Ectodermal cell (in vitro differentiated cells): ENCODE data around the gene CSMD2.

Experiments
- H3K27ac ChIP-seq: 2 replicates; pipeline ENCODE4 v1.7.0; 2013; ENCODE audit warnings: mild to moderate bottlenecking, low read depth, low read length; ENCODE audit not compliant: insufficient read depth, poor library complexity, severe bottlenecking
- H3K27me3 ChIP-seq: 2 replicates; pipeline ENCODE4 v1.7.0; 2013; ENCODE audit warnings: mild to moderate bottlenecking, low read length; ENCODE audit not compliant: insufficient read depth, control insufficient read depth, poor library complexity, severe bottlenecking
- H3K36me3 ChIP-seq: one replicate; pipeline ENCODE4 v1.7.0; 2013; ENCODE audit warnings: low read length; ENCODE audit not compliant: control insufficient read depth, insufficient read depth
- H3K4me1 ChIP-seq: one replicate; pipeline ENCODE4 v1.7.0; 2013; ENCODE audit warnings: low read length; ENCODE audit not compliant: control insufficient read depth, insufficient read depth
- H3K4me3 ChIP-seq: 2 replicates; pipeline ENCODE4 v1.7.0; 2013; ENCODE audit warnings: low read depth, low read length, control low read depth; ENCODE audit not compliant: insufficient read depth
- H3K9me3 ChIP-seq: 2 replicates; pipeline ENCODE4 v1.7.0; 2013; ENCODE audit warnings: mild to moderate bottlenecking, low read length, moderate library complexity; ENCODE audit not compliant: control insufficient read depth
- WGBS, 2 experiments: methylation state at CpG; one replicate each; pipeline ENCODE4 v1.1.7; 2013; ENCODE audit warnings: missing lambda C conversion rate in 2 of 2; 5-methylcytosine and 5-hydroxymethylcytosine counted together

The CSMD2 gene

DNA sequence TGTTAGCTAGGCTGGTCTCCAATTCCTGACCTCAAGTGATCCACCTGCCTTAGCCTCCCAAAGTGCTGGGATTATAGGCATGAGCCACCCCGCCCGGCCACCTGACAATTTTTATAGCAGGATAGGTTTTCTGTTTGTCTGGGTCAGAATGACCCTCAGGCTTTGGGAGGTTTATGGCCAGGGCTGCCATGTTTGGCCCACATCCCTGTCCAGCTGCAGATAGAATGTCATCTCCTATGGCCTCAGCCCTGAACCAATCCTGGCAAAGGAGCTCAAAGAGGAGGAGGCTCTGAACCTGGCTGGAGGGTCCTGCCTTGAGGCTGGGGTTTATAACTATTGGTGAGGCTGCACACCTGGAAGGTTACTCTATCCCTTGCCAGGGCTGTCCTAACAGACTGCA lies 218.2 kb downstream of the CSMD2 start:
- Histone ChIP-seq H3K27ac (no peak overlapping the region), H3K4me3 (no peak overlapping the region), H3K4me1 (no peaks in the 10 kb centered on the region), H3K36me3 (no peaks in the 10 kb centered on the region), H3K27me3 (no peaks in the 10 kb centered on the region), H3K9me3 (no peaks in the 10 kb centered on the region)
- 96 to 97% methylated on average over 2 of the region's 2 CpGs for WGBS, 2 experiments

DNA sequence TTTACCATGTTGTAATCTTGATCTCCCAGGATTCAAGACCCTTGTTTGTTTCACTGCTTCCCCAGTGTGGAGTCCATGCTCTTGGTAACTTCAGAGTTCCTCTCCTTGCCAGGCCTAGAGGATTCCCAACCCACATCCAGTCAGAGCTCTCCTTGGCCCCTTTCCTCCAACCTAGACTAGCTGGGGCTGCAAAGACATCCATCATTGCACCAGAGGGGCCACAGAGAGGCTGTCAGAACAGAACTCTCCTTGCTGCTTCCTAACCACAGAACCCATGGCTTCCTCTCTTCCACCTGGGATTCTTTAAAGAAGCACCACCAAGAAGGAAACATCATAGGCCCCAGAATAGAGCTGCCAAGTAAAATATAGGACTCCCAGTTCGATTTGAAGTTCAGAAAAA lies 220.2 kb downstream of the CSMD2 start:
- Histone ChIP-seq H3K36me3 (no peaks in the 10 kb centered on the region), H3K27me3 (no peaks in the 10 kb centered on the region), H3K4me1 (no peaks in the 10 kb centered on the region), H3K9me3 (no peaks in the 10 kb centered on the region), H3K4me3 (no peak overlapping the region), H3K27ac (no peak overlapping the region)
- 88% methylated on average over 1 of the region's 1 CpG; no CpG with 5 or more reads in 1 of the 2 experiments for WGBS, 2 experiments

DNA sequence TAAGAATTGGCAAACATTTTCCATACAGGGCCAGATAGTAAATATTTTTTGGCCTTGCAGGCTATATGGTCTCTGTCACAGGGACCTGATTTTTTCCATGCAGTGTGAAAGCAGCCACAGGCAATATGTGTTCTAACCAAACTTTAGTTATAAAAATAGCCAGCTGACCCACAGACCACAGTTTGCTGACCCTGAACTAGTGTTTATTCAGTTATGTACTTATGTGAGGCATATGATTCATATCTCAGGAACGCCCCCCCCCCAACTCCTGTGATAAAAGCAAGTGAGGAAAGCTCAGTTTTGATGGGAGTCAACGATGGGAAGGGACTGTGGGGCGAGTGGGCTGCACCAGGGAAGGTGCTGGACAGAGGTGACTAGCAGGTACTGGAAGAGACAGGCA lies 221.1 kb downstream of the CSMD2 start:
- 88 to 96% methylated on average over 3 of the region's 3 CpGs for WGBS, 2 experiments
- Histone ChIP-seq H3K27me3 (no peaks in the 10 kb centered on the region), H3K4me1 (no peaks in the 10 kb centered on the region), H3K9me3 (no peaks in the 10 kb centered on the region), H3K36me3 (no peaks in the 10 kb centered on the region), H3K4me3 (no peak overlapping the region), H3K27ac (no peak overlapping the region)

DNA sequence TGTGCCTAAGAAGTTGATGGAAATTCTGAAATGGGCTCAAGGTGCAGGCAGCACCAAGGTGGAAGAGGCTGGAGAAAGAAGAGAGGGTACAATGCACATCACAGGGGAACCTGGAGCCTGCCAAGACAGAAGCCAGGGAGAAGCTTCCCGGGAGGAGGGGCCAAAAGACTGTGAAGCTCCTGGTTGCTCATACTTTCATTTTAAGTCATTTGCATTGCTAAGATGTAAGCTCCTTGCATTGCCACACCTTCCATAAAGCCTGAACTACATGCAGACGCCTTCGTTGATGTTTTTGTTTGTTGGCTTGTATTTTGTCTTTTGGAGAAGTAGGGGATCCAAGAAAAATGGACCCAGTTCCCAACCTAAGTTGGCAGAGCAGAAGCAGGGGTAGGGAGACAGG lies 232.2 kb downstream of the CSMD2 start:
- Histone ChIP-seq H3K9me3 (no peaks in the 10 kb centered on the region), H3K4me1 (no peaks in the 10 kb centered on the region), H3K36me3 (no peaks in the 10 kb centered on the region), H3K4me3 (no peak overlapping the region), H3K27ac (no peak overlapping the region), H3K27me3 (no peaks in the 10 kb centered on the region)
- 96 to 97% methylated on average over 3 of the region's 3 CpGs for WGBS, 2 experiments

DNA sequence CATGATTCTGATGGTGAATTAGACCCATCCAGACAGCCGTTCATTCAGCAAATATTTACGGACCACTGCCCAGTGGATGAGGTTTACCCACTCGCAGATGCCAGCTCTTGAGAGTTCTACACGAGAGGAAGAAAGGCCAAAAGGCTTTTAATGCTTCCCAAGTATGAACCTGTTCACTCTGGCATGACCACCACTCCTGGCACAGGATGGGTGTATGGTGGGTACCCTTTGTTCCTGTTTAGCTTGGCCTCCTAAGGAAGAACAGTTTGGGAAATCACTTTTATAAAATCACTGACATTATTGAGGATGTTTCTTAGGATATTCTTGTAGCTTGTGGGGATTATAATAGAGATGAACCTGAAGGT lies 233.9 kb downstream of the CSMD2 start:
- H3K27me3 ChIP-seq = no peaks in the 10 kb centered on the region
- WGBS, 2 experiments = 97 to 98% methylated on average over 4 of the region's 4 CpGs
- H3K36me3 ChIP-seq = no peaks in the 10 kb centered on the region

DNA sequence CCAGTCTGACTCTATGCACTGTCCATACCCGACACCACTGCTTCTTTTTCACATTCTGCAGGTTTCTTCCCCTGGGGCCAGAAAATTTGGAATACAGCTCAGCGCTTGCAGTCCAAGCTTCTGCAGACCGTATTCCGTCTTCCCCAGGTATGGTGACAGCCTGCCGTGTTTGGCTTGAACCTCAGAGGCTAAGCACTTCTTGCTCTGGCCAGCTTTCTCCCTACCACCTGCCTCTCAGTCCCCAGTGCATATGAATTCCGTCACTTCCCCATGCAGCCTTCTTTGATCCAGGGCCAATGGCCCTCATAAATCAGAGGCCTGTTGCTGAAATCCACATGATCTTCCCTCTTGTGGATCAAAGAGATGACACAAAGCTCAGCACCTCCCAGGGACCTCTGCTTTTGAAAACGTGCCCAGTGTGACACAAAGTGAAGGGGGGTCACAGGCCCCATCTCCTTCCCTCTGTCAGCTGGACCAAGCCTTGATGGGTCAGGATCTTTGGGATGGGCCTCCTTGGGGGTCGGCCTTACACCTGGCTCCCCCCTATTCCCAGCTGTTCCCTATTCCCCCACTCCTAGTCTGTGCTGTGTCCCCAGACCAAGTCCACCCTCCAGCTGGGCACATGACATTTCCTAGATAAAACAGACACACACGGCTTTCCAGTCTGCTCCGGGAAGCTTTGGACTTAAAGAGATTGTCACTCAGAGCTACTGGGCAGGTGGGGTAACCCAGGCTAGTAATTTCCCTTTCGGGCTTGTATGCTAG lies 234.5 kb downstream of the CSMD2 start:
- H3K27ac ChIP-seq = no peak overlapping the region
- no peaks in the 10 kb centered on the region for H3K4me1 ChIP-seq
- 82 to 86% methylated on average over 11 of the region's 11 CpGs for WGBS, 2 experiments
- no peaks in the 10 kb centered on the region for H3K27me3 ChIP-seq
- no peak overlapping the region for H3K4me3 ChIP-seq
- H3K9me3 ChIP-seq = no peaks in the 10 kb centered on the region
- no peaks in the 10 kb centered on the region for H3K36me3 ChIP-seq

More for the DNA sequence above, 233.9 kb downstream of the CSMD2 start:
- Histone ChIP-seq H3K27ac (no peak overlapping the region), H3K4me3 (no peak overlapping the region), H3K4me1 (no peaks in the 10 kb centered on the region), H3K9me3 (no peaks in the 10 kb centered on the region)

DNA sequence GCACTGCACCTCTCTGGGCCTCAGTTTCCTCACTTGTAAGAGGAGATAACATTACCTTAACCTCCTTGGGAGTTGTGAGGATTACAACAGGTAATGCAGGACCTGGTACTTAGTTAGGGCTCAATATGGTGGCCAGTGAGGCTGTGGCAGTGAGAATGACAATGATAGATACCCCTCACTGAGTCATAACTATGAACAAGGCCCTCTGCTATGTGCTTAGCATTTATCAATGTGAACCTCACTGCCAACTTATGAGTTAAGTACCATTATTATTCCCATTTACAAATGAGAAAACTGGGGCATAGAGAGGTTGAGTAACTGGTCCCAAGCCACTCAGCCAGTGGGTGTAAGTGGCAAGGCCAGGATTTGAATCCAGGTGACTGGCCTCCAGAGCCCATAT lies 236.8 kb downstream of the CSMD2 start:
- Histone ChIP-seq H3K9me3 (no peaks in the 10 kb centered on the region), H3K36me3 (no peaks in the 10 kb centered on the region), H3K27ac (no peak overlapping the region), H3K27me3 (no peaks in the 10 kb centered on the region), H3K4me1 (no peaks in the 10 kb centered on the region), H3K4me3 (no peak overlapping the region)

DNA sequence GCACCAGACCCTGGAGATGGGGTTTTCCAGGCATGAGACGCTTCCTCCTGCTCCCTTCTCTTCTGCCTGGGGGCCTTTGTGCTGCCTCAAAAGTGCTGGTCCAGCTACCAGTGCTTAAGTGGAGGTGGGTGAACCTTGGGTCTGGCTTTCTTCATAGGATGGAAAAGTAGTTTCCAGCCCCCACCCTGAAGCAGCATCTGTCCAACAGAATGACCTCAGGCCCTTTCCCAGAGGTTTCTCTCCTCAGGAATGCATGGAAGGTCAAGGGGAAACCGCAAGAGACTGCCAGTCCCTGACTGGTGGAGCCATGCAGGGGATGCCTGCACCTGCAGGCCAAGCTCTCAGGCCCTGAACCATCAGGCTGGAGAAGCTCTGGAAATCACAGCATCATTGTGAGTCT lies 237.3 kb downstream of the CSMD2 start:
- Histone ChIP-seq H3K36me3 (no peaks in the 10 kb centered on the region), H3K27me3 (no peaks in the 10 kb centered on the region), H3K4me1 (no peaks in the 10 kb centered on the region), H3K9me3 (no peaks in the 10 kb centered on the region), H3K27ac (no peak overlapping the region), H3K4me3 (no peak overlapping the region)
- 88 to 94% methylated on average over 2 of the region's 2 CpGs for WGBS, 2 experiments

DNA sequence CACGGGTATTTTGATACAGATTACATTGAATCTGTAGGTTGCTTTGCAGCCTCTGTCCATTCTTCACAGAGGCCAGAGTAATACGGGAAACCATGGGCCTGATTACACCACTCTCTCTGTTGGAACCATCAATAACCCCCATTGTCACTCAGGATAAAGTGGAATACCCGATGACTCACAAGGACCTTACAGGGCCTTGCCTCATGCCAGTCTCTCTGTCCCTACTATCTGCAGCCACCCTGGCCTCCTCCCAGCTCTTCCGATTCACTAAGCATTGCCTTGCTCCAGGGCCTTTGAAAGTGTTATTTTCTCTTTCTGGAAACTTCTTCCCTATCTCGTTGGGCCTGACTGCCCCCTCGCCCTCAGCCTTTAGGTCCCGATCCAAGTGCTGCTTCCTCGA lies 239.4 kb downstream of the CSMD2 start:
- WGBS, 2 experiments = 92 to 94% methylated on average over 8 of the region's 8 CpGs
- Histone ChIP-seq H3K9me3 (no peaks in the 10 kb centered on the region), H3K4me1 (no peaks in the 10 kb centered on the region), H3K27ac (no peak overlapping the region), H3K36me3 (no peaks in the 10 kb centered on the region), H3K27me3 (no peaks in the 10 kb centered on the region), H3K4me3 (no peak overlapping the region)

DNA sequence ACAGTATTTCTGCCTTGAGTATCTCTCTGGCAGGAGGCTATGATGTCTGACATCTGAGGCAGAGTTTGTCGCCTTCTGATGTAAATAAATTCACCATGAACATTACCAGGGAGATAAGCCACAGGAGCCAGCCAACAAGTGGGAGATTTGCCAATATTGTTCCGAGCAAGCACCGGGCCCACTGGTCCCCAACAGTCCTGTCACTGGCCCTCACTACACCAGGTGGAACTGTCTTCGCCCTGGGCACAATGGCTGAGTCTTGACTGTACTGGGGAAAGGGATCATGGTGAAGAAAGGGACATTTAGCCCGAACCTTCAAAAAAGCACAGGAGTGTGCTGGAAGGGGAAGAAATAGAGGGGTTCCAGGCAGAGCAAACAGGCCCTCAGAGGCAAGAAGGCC lies 243.7 kb downstream of the CSMD2 start:
- H3K36me3 ChIP-seq = no peaks in the 10 kb centered on the region
- no peaks in the 10 kb centered on the region for H3K27me3 ChIP-seq
- H3K4me1 ChIP-seq = no peaks in the 10 kb centered on the region
- no peak overlapping the region for H3K27ac ChIP-seq
- H3K4me3 ChIP-seq = no peak overlapping the region
- 90 to 92% methylated on average over 5 of the region's 5 CpGs for WGBS, 2 experiments
- no peaks in the 10 kb centered on the region for H3K9me3 ChIP-seq

DNA sequence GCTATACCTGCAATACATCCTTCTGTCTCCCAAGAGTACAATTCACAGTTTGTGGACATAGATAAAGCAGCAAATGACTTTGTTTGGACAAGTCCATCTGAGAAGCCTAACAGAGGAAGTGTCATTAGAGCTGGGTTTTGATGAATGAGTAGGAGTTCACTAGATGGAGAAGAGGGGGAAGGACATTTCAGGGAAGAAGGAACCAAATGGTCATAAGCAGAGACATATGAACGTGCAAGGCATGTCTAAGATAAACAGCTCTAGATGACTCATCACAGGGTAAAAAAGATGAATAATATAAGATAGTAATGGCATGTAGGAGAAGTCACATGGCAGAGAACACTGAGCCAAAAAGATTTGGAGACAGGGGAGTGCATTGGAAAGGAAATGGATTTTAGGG lies 246.7 kb downstream of the CSMD2 start:
- Histone ChIP-seq H3K27ac (no peak overlapping the region), H3K36me3 (no peaks in the 10 kb centered on the region), H3K4me1 (no peaks in the 10 kb centered on the region), H3K9me3 (no peaks in the 10 kb centered on the region), H3K4me3 (no peak overlapping the region), H3K27me3 (no peaks in the 10 kb centered on the region)
- WGBS, 2 experiments = 92 to 100% methylated on average over 1 of the region's 1 CpG
